H1 (cell line): ENCODE data around the gene DMBT1. TPM values are rescaled to one million over a fixed set of nuclear protein-coding genes. Genes with fewer than 3 reads are reported as not detected.

Experiments
- CTCF ChIA-PET: fragments of 300-600 bp; sonication (Branson Sonifier 250); formaldehyde crosslinking; loops from one replicate; lab custom pipeline; 2021; ENCODE audit not compliant: partially characterized antibody; lab: Charles Lee
- POLR2A ChIA-PET: fragments of 300-600 bp; sonication (Branson Sonifier 250); formaldehyde crosslinking; loops from one replicate; lab custom pipeline; 2021; ENCODE audit warnings: inconsistent platforms; ENCODE audit not compliant: partially characterized antibody; lab: Charles Lee
- DNase-seq, 2 experiments: peaks; one replicate each; pipeline versions ENCODE4 v3.0.0 to v3.0.0-alpha.2; 2010 to 2022; ENCODE audit warnings: low spot score in 2 of 2, low read depth in 1 of 2, mixed read lengths in 1 of 2
- FAIRE-seq: peaks from 2 replicates; lab custom pipeline; 2011; peaks lifted over from hg19 to GRCh38; lab: Jason Lieb, UNC
- H2AFZ ChIP-seq: 2 replicates; pipeline ENCODE4 v1.8.1; 2012; ENCODE audit warnings: low read length, inconsistent platforms
- H2AK5ac ChIP-seq: 2 replicates; pipeline ENCODE4 v1.6.1; 2013; ENCODE audit warnings: low read depth, low read length
- H2BK120ac ChIP-seq: replicated peaks from 2 replicates; pipeline ENCODE3; 2013; ENCODE audit warnings: low read depth, low read length, inconsistent platforms
- H2BK12ac ChIP-seq: 2 replicates; pipeline ENCODE4 v1.6.1; 2013; ENCODE audit warnings: low read depth, low read length
- H2BK15ac ChIP-seq: 2 replicates; pipeline ENCODE4 v1.6.1; 2013; ENCODE audit warnings: low read length
- H2BK20ac ChIP-seq: 2 replicates; pipeline ENCODE4 v1.6.1; 2013; ENCODE audit warnings: low read length
- H2BK5ac ChIP-seq: 2 replicates; pipeline ENCODE4 v1.6.1; 2013; ENCODE audit warnings: low read depth, low read length
- H3K14ac ChIP-seq: 2 replicates; pipeline ENCODE4 v1.6.1; 2013; ENCODE audit warnings: inconsistent platforms; ENCODE audit not compliant: insufficient read length
- H3K18ac ChIP-seq: 2 replicates; pipeline ENCODE4 v1.6.1; 2013; ENCODE audit warnings: low read length; ENCODE audit errors: extremely low read depth
- H3K23ac ChIP-seq: 2 replicates; pipeline ENCODE4 v1.6.1; 2013; ENCODE audit warnings: inconsistent platforms; ENCODE audit not compliant: insufficient read length
- H3K23me2 ChIP-seq: 2 replicates; pipeline ENCODE4 v1.6.1; 2013; ENCODE audit warnings: low read depth, low read length
- H3K27ac ChIP-seq: 2 replicates; pipeline ENCODE4 v1.6.1; 2011; ENCODE audit warnings: low read depth, low read length, inconsistent platforms
- H3K27me3 ChIP-seq, 4 experiments: replicated peaks in 1 of 4; 1 replicate in 1 of 4; 2 replicates in 3 of 4; pipeline versions ENCODE4 v1.6.1 to v1.8.1; 2011 to 2013; ENCODE audit warnings: low read length in 3 of 4, mild to moderate bottlenecking in 3 of 4, inconsistent platforms in 2 of 4, mixed read lengths in 2 of 4, moderate library complexity in 1 of 4; ENCODE audit not compliant: control insufficient read depth in 3 of 4, insufficient read depth in 3 of 4; ENCODE audit errors: extremely low read depth in 1 of 4
- H3K36me3 ChIP-seq, 4 experiments: 2 replicates each; pipeline versions ENCODE4 v1.6.1 to v1.8.1; 2011 to 2013; ENCODE audit warnings: mild to moderate bottlenecking in 4 of 4, low read length in 3 of 4, moderate library complexity in 2 of 4, control low read depth in 1 of 4, inconsistent platforms in 1 of 4; ENCODE audit not compliant: insufficient read depth in 4 of 4, control insufficient read depth in 2 of 4
- H3K4ac ChIP-seq: replicated peaks from 2 replicates; pipeline ENCODE3; 2013; ENCODE audit warnings: low read length, low read depth, mixed read lengths, inconsistent platforms; ENCODE audit not compliant: insufficient read length
- H3K4me1 ChIP-seq, 4 experiments: replicated peaks in 1 of 4; 1 replicate in 1 of 4; 2 replicates in 3 of 4; pipeline versions ENCODE4 v1.6.1 to v1.8.1; 2011 to 2013; ENCODE audit warnings: low read length in 3 of 4, inconsistent platforms in 2 of 4, mixed read lengths in 1 of 4; ENCODE audit not compliant: insufficient read depth in 4 of 4, control insufficient read depth in 3 of 4
- H3K4me2 ChIP-seq, 2 experiments: 2 replicates each; pipeline versions ENCODE4 v1.6.1 to v1.8.1; 2011 to 2013; ENCODE audit warnings: low read depth in 2 of 2, low read length in 2 of 2, control low read depth in 1 of 2, inconsistent platforms in 1 of 2, mild to moderate bottlenecking in 1 of 2; ENCODE audit not compliant: insufficient read depth in 1 of 2
- H3K4me3 ChIP-seq, 4 experiments: fragments of 200-600, 300-600 bp in 1 of 4; sonication (generic), shearing (Covaris generic), sonication (Bioruptor Twin) in 1 of 4; 2 replicates each; pipeline versions ENCODE4 v1.5.1 to v1.8.1; 2011 to 2016; ENCODE audit warnings: low read length in 4 of 4, low read depth in 3 of 4, control low read depth in 2 of 4, inconsistent platforms in 2 of 4, mild to moderate bottlenecking in 2 of 4, mixed read lengths in 1 of 4, moderate library complexity in 1 of 4; ENCODE audit not compliant: insufficient read depth in 2 of 4; ENCODE audit errors: extremely low read depth in 1 of 4
- H3K56ac ChIP-seq: replicated peaks from 2 replicates; pipeline ENCODE3; 2013; ENCODE audit warnings: low read depth, mild to moderate bottlenecking, mixed read lengths, low read length, inconsistent platforms; ENCODE audit not compliant: insufficient read length
- H3K79me1 ChIP-seq: 2 replicates; pipeline ENCODE4 v1.6.1; 2013; ENCODE audit warnings: low read depth, low read length, control low read depth
- H3K79me2 ChIP-seq, 2 experiments: 2 replicates each; pipeline versions ENCODE4 v1.6.1 to v1.8.1; 2012 to 2013; ENCODE audit warnings: low read length in 2 of 2, mild to moderate bottlenecking in 2 of 2, inconsistent platforms in 1 of 2; ENCODE audit not compliant: insufficient read depth in 2 of 2, control insufficient read depth in 1 of 2
- H3K9ac ChIP-seq, 4 experiments: replicated peaks in 1 of 4; 1 replicate in 1 of 4; 2 replicates in 3 of 4; pipeline versions ENCODE4 v1.6.1 to v1.8.1; 2011 to 2013; ENCODE audit warnings: low read depth in 3 of 4, low read length in 3 of 4, control low read depth in 2 of 4, mild to moderate bottlenecking in 2 of 4, moderate library complexity in 2 of 4, inconsistent platforms in 1 of 4; ENCODE audit errors: extremely low read depth in 1 of 4
- H3K9me3 ChIP-seq, 2 experiments: 2 replicates each; pipeline versions ENCODE4 v1.6.1 to v1.8.1; 2012 to 2013; ENCODE audit warnings: mild to moderate bottlenecking in 2 of 2, moderate library complexity in 2 of 2, control low read depth in 1 of 2, inconsistent platforms in 1 of 2, low read depth in 1 of 2, low read length in 1 of 2, mixed read lengths in 1 of 2; ENCODE audit not compliant: insufficient read depth in 2 of 2
- H4K20me1 ChIP-seq, 2 experiments: replicated peaks in 1 of 2; 2 replicates each; pipeline versions ENCODE3 to v1.8.1; 2011 to 2013; ENCODE audit warnings: inconsistent platforms in 2 of 2, low read length in 2 of 2, mild to moderate bottlenecking in 1 of 2; ENCODE audit not compliant: insufficient read depth in 2 of 2, control insufficient read depth in 1 of 2
- H4K5ac ChIP-seq: 2 replicates; pipeline ENCODE4 v1.6.1; 2013; ENCODE audit warnings: low read length, low read depth, mixed read lengths, inconsistent platforms; ENCODE audit not compliant: insufficient read length
- H4K8ac ChIP-seq: 2 replicates; pipeline ENCODE4 v1.8.0; 2013; ENCODE audit warnings: mild to moderate bottlenecking, moderate library complexity, low read length, inconsistent platforms; ENCODE audit not compliant: insufficient read depth; ENCODE audit errors: extremely low read depth
- H4K91ac ChIP-seq: replicated peaks from 2 replicates; pipeline ENCODE3; 2013; ENCODE audit warnings: low read length, mixed read lengths, inconsistent platforms; ENCODE audit not compliant: insufficient read length
- BACH1 ChIP-seq: IDR thresholded peaks from 2 replicates; pipeline ENCODE4 v1.6.1; 2012; ENCODE audit warnings: low read length, improper control_type of control experiment
- CREB1 ChIP-seq: IDR thresholded peaks from 2 replicates; pipeline ENCODE4 v1.6.1; 2012; ENCODE audit warnings: inconsistent platforms
- EZH2 ChIP-seq: fragments of 200-600 bp; sonication (generic); IDR thresholded peaks from 2 replicates; pipeline ENCODE4 v1.7.1; 2012; ENCODE audit warnings: low read depth, mild to moderate bottlenecking, moderate library complexity, low read length, inconsistent platforms; ENCODE audit not compliant: severe bottlenecking
- KDM5A ChIP-seq: fragments of 200-600 bp; IDR thresholded peaks from 2 replicates; pipeline ENCODE4 v1.7.1; 2012; ENCODE audit warnings: mild to moderate bottlenecking, low read length, inconsistent platforms, mixed read lengths
- NANOG ChIP-seq: IDR thresholded peaks from 2 replicates; pipeline ENCODE4 v1.6.1; 2011; ENCODE audit warnings: low read length, low read depth, mild to moderate bottlenecking, inconsistent platforms; ENCODE audit not compliant: insufficient read depth, poor library complexity, severe bottlenecking
- POLR2AphosphoS5 ChIP-seq: IDR thresholded peaks from 2 replicates; pipeline ENCODE4 v1.6.1; 2011; ENCODE audit warnings: low read depth, low read length
- RFX5 ChIP-seq: IDR thresholded peaks from 2 replicates; pipeline ENCODE4 v1.6.1; 2011; ENCODE audit warnings: low read depth, low read length, improper control_type of control experiment, borderline replicate concordance
- SP4 ChIP-seq: IDR thresholded peaks from 2 replicates; pipeline ENCODE4 v1.6.1; 2012; ENCODE audit warnings: low read length, inconsistent platforms
- TAF1 ChIP-seq: IDR thresholded peaks from 2 replicates; pipeline ENCODE4 v1.6.1; 2011; ENCODE audit warnings: mild to moderate bottlenecking, low read depth, low read length
- TEAD4 ChIP-seq: IDR thresholded peaks from 2 replicates; pipeline ENCODE4 v1.6.1; 2012; ENCODE audit warnings: low read depth, low read length, inconsistent platforms, mixed read lengths
- WGBS, 2 experiments: shearing (Covaris generic) in 1 of 2; methylation state at CpG; one replicate each; pipeline versions ENCODE4 v1.1.6 to v1.1.7; 2013 to 2015; ENCODE audit warnings: low lambda C conversion rate in 2 of 2, mixed read lengths in 2 of 2, inconsistent platforms in 1 of 2, low coverage in 1 of 2, missing lambda C conversion rate in 1 of 2; ENCODE audit not compliant: insufficient replicate concordance in 2 of 2, insufficient coverage in 1 of 2, insufficient read length in 1 of 2; ENCODE audit errors: extremely low coverage in 1 of 2, missing lambda C conversion rate in 1 of 2; 5-methylcytosine and 5-hydroxymethylcytosine counted together
- polyA plus RNA-seq, 7 experiments: library from polyadenylated mRNA; depleted of rRNA in 3 of 7; stranded (reverse) in 5 of 7; unstranded in 2 of 7; fragments of >200 nt in 5 of 7; fragments of 200-250 nt in 2 of 7; gene quantifications; 1 replicate in 5 of 7; 2 replicates in 1 of 7; 4 replicates in 1 of 7; pipeline versions ENCODE4 v1.2.1 to v1.2.3, GENCODE V29; 2011 to 2013; ENCODE audit warnings: missing spikeins in 2 of 7, mixed read lengths in 2 of 7
- total RNA-seq: library from RNA; stranded (reverse); fragmentation: NEBNext Ultra II Directional; extraction: Animal tissue kit (Norgen Biotek cat#: 25700); gene quantifications from 2 replicates; pipeline ENCODE4 v1.2.1, GENCODE V29; 2021
- TF ChIP-seq, protein P1 (sequence below), 3 experiments: IDR thresholded peaks; 1 replicate in 2 of 3; 2 replicates in 1 of 3; pipeline versions ENCODE4 v1.5.1 to v1.6.1; 2011; ENCODE audit warnings: low read length in 3 of 3, mild to moderate bottlenecking in 3 of 3, inconsistent platforms in 2 of 3, low read depth in 1 of 3, moderate library complexity in 1 of 3; ENCODE audit not compliant: insufficient read depth in 1 of 3; ENCODE audit errors: control extremely low read depth in 1 of 3

The DMBT1 gene
- total and polyA plus RNA-seq, 2 of the 8 experiments (the other 6 are each of a cell fraction or from before 2014, with no cell fraction given), result 0.03 TPM; not detected in 1

DNA sequence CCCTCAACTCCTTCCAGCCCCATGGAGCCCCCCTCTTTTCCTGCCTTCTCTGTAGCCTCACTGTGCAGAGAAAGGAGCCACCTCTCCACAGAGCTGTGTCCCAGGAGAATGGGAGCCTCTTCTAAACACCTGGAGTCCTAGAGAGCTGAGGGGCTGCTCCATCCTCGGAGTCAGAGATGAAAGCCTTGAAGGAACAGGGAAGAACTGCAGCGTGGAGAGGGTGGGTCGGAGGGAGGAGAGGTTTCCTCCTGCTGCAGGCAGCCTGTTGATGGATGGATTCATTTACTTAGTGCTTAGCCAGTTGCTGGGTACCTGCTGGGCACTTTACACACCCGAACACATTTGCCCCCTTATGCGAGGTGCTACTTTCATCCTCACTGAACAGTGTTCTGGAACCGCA, 100.1 kb downstream of the DMBT1 start:
- Histone ChIP-seq H3K27ac (no peak overlapping the region), H3K79me1 (no peaks in the 10 kb centered on the region), H3K23me2 (no peaks in the 10 kb centered on the region), H2AFZ (no peak overlapping the region)
- WGBS, 2 experiments, result 97% methylated on average over 6 of the region's 6 CpGs; no CpG with 5 or more reads in 1 of the 2 experiments
- POLR2A ChIA-PET, result no interaction called here
- TF ChIP-seq CREB1 (no peak), TAF1 (no peak), KDM5A (no peak), POLR2AphosphoS5 (no peak), RFX5 (no peak), SP4 (no peak), BACH1 (no peak), NANOG (no peak), EZH2 (no peak), TEAD4 (no peak)
- TF ChIP-seq, protein P1, sequence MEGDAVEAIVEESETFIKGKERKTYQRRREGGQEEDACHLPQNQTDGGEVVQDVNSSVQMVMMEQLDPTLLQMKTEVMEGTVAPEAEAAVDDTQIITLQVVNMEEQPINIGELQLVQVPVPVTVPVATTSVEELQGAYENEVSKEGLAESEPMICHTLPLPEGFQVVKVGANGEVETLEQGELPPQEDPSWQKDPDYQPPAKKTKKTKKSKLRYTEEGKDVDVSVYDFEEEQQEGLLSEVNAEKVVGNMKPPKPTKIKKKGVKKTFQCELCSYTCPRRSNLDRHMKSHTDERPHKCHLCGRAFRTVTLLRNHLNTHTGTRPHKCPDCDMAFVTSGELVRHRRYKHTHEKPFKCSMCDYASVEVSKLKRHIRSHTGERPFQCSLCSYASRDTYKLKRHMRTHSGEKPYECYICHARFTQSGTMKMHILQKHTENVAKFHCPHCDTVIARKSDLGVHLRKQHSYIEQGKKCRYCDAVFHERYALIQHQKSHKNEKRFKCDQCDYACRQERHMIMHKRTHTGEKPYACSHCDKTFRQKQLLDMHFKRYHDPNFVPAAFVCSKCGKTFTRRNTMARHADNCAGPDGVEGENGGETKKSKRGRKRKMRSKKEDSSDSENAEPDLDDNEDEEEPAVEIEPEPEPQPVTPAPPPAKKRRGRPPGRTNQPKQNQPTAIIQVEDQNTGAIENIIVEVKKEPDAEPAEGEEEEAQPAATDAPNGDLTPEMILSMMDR (IDR thresholded peaks at IDR 0.05; ENCODE audit: control extremely low read depth in 1 of 3, insufficient read depth in 1 of 3, low read depth in 1 of 3, low read length in 3 of 3), result no peak
- TF ChIP-seq, all 59 proteins: peak for 0
- Histone ChIP-seq H3K23ac (no peak overlapping the region), H4K5ac (no peak overlapping the region), H4K20me1 (no peaks in the 10 kb centered on the region), H3K14ac (no peak overlapping the region), H3K4me3 (no peak overlapping the region), H3K9me3 (no peaks in the 10 kb centered on the region), H2BK5ac (no peak overlapping the region), H2BK120ac (no peak overlapping the region), H3K56ac (no peak overlapping the region), H2BK20ac (no peak overlapping the region), H3K4me1 (no peaks in the 10 kb centered on the region), H3K18ac (no peak overlapping the region), H2BK12ac (no peak overlapping the region), H3K4ac (no peak overlapping the region), H4K91ac (no peak overlapping the region), H2AK5ac (no peak overlapping the region), H4K8ac (no peak overlapping the region), H3K36me3 (no peaks in the 10 kb centered on the region), H3K4me2 (no peak overlapping the region), H3K9ac (no peak overlapping the region), H3K79me2 (no peaks in the 10 kb centered on the region), H2BK15ac (no peak overlapping the region), H3K27me3 (no peaks in the 10 kb centered on the region)
- FAIRE-seq (no peak), DNase-seq (no peak)
- CTCF ChIA-PET, result interaction anchor here (0.6 to 4.9 kb wide), 3 partner anchors 12 to 43 kb away, joined by 3 to 39 read pairs (median 3); no protein-coding TSS in a partner anchor
